Keratinocyte (primary cell): Measurements from ENCODE around the gene AFF4. TPM values are rescaled to one million over a fixed set of nuclear protein-coding genes. Genes with fewer than 3 reads are reported as not detected.
A peak's percentile ranks its signal among the peaks of the same experiment; 100 is the strongest.

ENCODE experiments used
- DNase-seq: peaks from one replicate; pipeline ENCODE4 v3.0.0-alpha.2; 2011; ENCODE audit warnings: low read depth, missing footprints, low spot score
- FAIRE-seq: peaks from 2 replicates; lab custom pipeline; 2011; peaks lifted over from hg19 to GRCh38; lab: Jason Lieb, UNC
- H2AFZ ChIP-seq: 2 replicates; pipeline ENCODE4 v1.6.0; 2012; ENCODE audit warnings: low read length, control low read depth, inconsistent platforms; ENCODE audit not compliant: control insufficient read depth
- H3K27ac ChIP-seq: 2 replicates; pipeline ENCODE4 v1.5.1; 2011; ENCODE audit warnings: low read length; ENCODE audit not compliant: control insufficient read depth, insufficient read depth
- H3K27me3 ChIP-seq: 3 replicates; pipeline ENCODE4 v1.6.0; 2011; ENCODE audit warnings: low read length; ENCODE audit not compliant: control insufficient read depth, insufficient read depth; ENCODE audit errors: extremely low read depth
- H3K36me3 ChIP-seq, 2 experiments: 2 replicates in 1 of 2; 3 replicates in 1 of 2; pipeline ENCODE4 v1.5.1; 2011; ENCODE audit warnings: low read length in 2 of 2, mild to moderate bottlenecking in 1 of 2; ENCODE audit not compliant: control insufficient read depth in 2 of 2, insufficient read depth in 2 of 2; ENCODE audit errors: extremely low read depth in 1 of 2
- H3K4me1 ChIP-seq: 3 replicates; pipeline ENCODE4 v1.5.1; 2011; ENCODE audit warnings: low read length; ENCODE audit not compliant: control insufficient read depth, insufficient read depth; ENCODE audit errors: extremely low read depth
- H3K4me2 ChIP-seq: 3 replicates; pipeline ENCODE4 v1.6.0; 2011; ENCODE audit warnings: low read depth, low read length; ENCODE audit not compliant: control insufficient read depth, insufficient read depth; ENCODE audit errors: extremely low read depth
- H3K4me3 ChIP-seq, 3 experiments: fragments of 200-600 bp in 1 of 3; sonication (generic) in 1 of 3; 2 replicates in 2 of 3; 3 replicates in 1 of 3; pipeline ENCODE4 v1.5.1; 2011 to 2016; ENCODE audit warnings: low read length in 3 of 3, mild to moderate bottlenecking in 3 of 3, control low read depth in 2 of 3, inconsistent platforms in 1 of 3, low read depth in 1 of 3, mixed read lengths in 1 of 3, mixed run types in 1 of 3, moderate library complexity in 1 of 3; ENCODE audit not compliant: control insufficient read depth in 2 of 3, insufficient read depth in 2 of 3; ENCODE audit errors: extremely low read depth in 1 of 3
- H3K79me2 ChIP-seq: 2 replicates; pipeline ENCODE4 v1.6.0; 2012; ENCODE audit warnings: low read length; ENCODE audit not compliant: control insufficient read depth, insufficient read depth
- H3K9ac ChIP-seq: 3 replicates; pipeline ENCODE4 v1.6.0; 2011; ENCODE audit warnings: low read length; ENCODE audit not compliant: control insufficient read depth, insufficient read depth; ENCODE audit errors: extremely low read depth
- H3K9me1 ChIP-seq: 3 replicates; pipeline ENCODE4 v1.6.0; 2011; ENCODE audit warnings: low read length; ENCODE audit not compliant: control insufficient read depth, insufficient read depth; ENCODE audit errors: extremely low read depth
- H3K9me3 ChIP-seq: 2 replicates; pipeline ENCODE4 v1.5.1; 2012; ENCODE audit warnings: low read depth, low read length; ENCODE audit not compliant: control insufficient read depth
- H4K20me1 ChIP-seq: 3 replicates; pipeline ENCODE4 v1.6.0; 2011; ENCODE audit warnings: low read length; ENCODE audit not compliant: control insufficient read depth, insufficient read depth; ENCODE audit errors: extremely low read depth
- CTCF ChIP-seq, 3 experiments: IDR thresholded peaks in 1 of 3; conservative IDR thresholded peaks in 1 of 3; optimal IDR thresholded peaks in 1 of 3; 2 replicates in 2 of 3; 3 replicates in 1 of 3; pipeline versions ENCODE3 to v1.5.1; 2011; ENCODE audit warnings: low read length in 3 of 3, mild to moderate bottlenecking in 3 of 3, moderate library complexity in 2 of 3, control low read depth in 1 of 3, inconsistent platforms in 1 of 3; ENCODE audit not compliant: insufficient read depth in 2 of 3; ENCODE audit errors: extremely low read depth in 1 of 3
- EZH2 ChIP-seq: IDR thresholded peaks from one replicate; pipeline ENCODE4 v1.6.1; 2012; ENCODE audit warnings: inconsistent platforms, mild to moderate bottlenecking, low read length, moderate library complexity
- dilution Hi-C: fragments of 300-500 bp; cut with MboI; formaldehyde crosslinking; loops from one replicate; pipeline ENCODE4 v1.7.0; 2020; ENCODE audit warnings: low sequenced_read_pairs; ENCODE audit not compliant: extremely low pct_ligation_motif_present
- polyA plus RNA-seq, 5 experiments: library from polyadenylated mRNA; depleted of rRNA in 3 of 5; stranded (reverse) in 3 of 5; stranded (forward) in 1 of 5; unstranded in 1 of 5; fragments of >200 nt; gene quantifications; 1 replicate in 1 of 5; 2 replicates in 3 of 5; 3 replicates in 1 of 5; pipeline versions ENCODE4 v1.2.1 to v1.2.3, GENCODE V29; 2011 to 2012; ENCODE audit warnings: missing spikeins in 2 of 5, low read depth in 1 of 5, low replicate concordance in 1 of 5

The AFF4 gene
- polyA plus RNA-seq, 1 donor (not counting 4 experiments of a cell fraction or from before 2014, with no cell fraction given), result 51.3 TPM

- Histone ChIP-seq H3K79me2 (no peaks in the 10 kb centered on the region), H3K9ac (no peak overlapping the region), H3K9me3 (no peaks in the 10 kb centered on the region), H3K4me3 (no peak overlapping the region), H2AFZ (no peak overlapping the region), H3K36me3 (no peaks in the 10 kb centered on the region), H3K9me1 (no peaks in the 10 kb centered on the region), H3K27ac (no peak overlapping the region), H3K27me3 (peaks cover 24% of the 10 kb centered on the region), H4K20me1 (no peaks in the 10 kb centered on the region), H3K4me1 (no peaks in the 10 kb centered on the region), H3K4me2 (no peak overlapping the region)
- DNase-seq, result no peak
- no peak for FAIRE-seq
- no peak for TF ChIP-seq EZH2
- dilution Hi-C loops, result no loop called here
These were observed 135.3 kb downstream of the AFF4 start for GRCh38 chr5:132827943-132828673.

GRCh38 chr5:132826424-132827082, 136.9 kb downstream of the AFF4 start:
- FAIRE-seq (no peak), DNase-seq (no peak)
- H3K79me2 ChIP-seq, result no peaks in the 10 kb centered on the region
- no peak overlapping the region for H3K27ac ChIP-seq
- no peak overlapping the region for H3K4me3 ChIP-seq
- no peak for TF ChIP-seq EZH2
- no peaks in the 10 kb centered on the region for H3K4me1 ChIP-seq
- H3K9me3 ChIP-seq, result no peaks in the 10 kb centered on the region
- H4K20me1 ChIP-seq, result no peaks in the 10 kb centered on the region
- dilution Hi-C loops, result no loop called here
- peaks cover 24% of the 10 kb centered on the region for H3K27me3 ChIP-seq
- H3K4me2 ChIP-seq, result no peak overlapping the region
- no peaks in the 10 kb centered on the region for H3K9me1 ChIP-seq
- no peak overlapping the region for H2AFZ ChIP-seq
- H3K36me3 ChIP-seq, result no peaks in the 10 kb centered on the region
- H3K9ac ChIP-seq, result no peak overlapping the region

- DNase-seq, result no peak
- FAIRE-seq, result no peak
- Histone ChIP-seq H3K4me1 (no peaks in the 10 kb centered on the region), H4K20me1 (no peaks in the 10 kb centered on the region), H2AFZ (no peak overlapping the region), H3K36me3 (no peaks in the 10 kb centered on the region), H3K27ac (no peak overlapping the region), H3K4me2 (peak overlapping the region; percentile 32), H3K27me3 (peaks cover 24% of the 10 kb centered on the region), H3K9me1 (no peaks in the 10 kb centered on the region), H3K79me2 (no peaks in the 10 kb centered on the region), H3K9me3 (no peaks in the 10 kb centered on the region), H3K9ac (no peak overlapping the region), H3K4me3 (no peak overlapping the region)
- dilution Hi-C loops, result no loop called here
- TF ChIP-seq EZH2 (peak; percentile 30), CTCF (optimal IDR thresholded peaks at IDR 0.05 in 1 of 3, IDR thresholded peaks at IDR 0.05 in 1 of 3, conservative IDR thresholded peaks at IDR 0.05 in 1 of 3; ENCODE audit: extremely low read depth in 1 of 3, insufficient read depth in 2 of 3, low read length in 3 of 3) (no peak)
These were observed 137.5 kb downstream of the AFF4 start for GRCh38 chr5:132825834-132826391.
